HG02571 (cell line): ENCODE measurements around the gene SV2A.

Experiments
- ATAC-seq: cut with Tn5 transposase; IDR thresholded peaks from one replicate; pipeline ENCODE4 v1.9.1; 2021; ENCODE audit warnings: mild to moderate bottlenecking, moderate library complexity; ENCODE audit not compliant: unreplicated experiment

The SV2A gene

GRCh38 chr1:149931212-149931790, 13.7 kb upstream of the SV2A start:
- ATAC-seq = no peak

GRCh38 chr1:149929856-149930255, 12.2 kb upstream of the SV2A start:
- no peak for ATAC-seq

GRCh38 chr1:149928401-149928724, 10.7 kb upstream of the SV2A start:
- ATAC-seq = no peak

- ATAC-seq = peak; percentile 95
Observed at GRCh38 chr1:149927563-149928400, 10.1 kb upstream of the SV2A start, which contains the start of gene SF3B4. TSS of gene SF3B4 (minus strand) at chr1:149927803. CDS start at chr1:149927759, 44 bp downstream.

GRCh38 chr1:149927056-149927562, 9.5 kb upstream of the SV2A start:
- no peak for ATAC-seq

DNA sequence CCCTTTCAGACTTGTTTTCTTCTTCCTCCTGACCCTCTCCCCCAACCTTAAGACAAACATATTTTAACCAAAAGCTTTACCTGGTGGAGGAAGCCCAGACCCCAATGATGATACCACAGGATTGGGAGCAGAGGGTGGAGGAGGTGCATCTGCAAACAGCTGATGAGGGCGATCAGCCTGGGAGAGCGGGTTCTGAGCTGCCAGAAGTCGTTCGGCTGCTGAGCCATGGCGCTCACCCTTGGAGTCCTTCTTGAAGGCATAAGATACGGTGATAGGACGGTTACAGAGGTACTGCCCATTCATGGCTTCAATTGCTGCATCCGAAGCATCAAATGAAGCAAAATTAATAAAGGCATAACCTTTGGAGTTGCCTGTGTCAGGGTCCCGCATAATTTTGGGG, 8.7 kb upstream of the SV2A start:
- ATAC-seq = no peak

GRCh38 chr1:149925751-149926150, 8.1 kb upstream of the SV2A start:
- ATAC-seq = no peak

GRCh38 chr1:149925345-149925744, 7.7 kb upstream of the SV2A start:
- ATAC-seq = no peak

GRCh38 chr1:149923626-149924025, 6.0 kb upstream of the SV2A start:
- ATAC-seq = no peak

DNA sequence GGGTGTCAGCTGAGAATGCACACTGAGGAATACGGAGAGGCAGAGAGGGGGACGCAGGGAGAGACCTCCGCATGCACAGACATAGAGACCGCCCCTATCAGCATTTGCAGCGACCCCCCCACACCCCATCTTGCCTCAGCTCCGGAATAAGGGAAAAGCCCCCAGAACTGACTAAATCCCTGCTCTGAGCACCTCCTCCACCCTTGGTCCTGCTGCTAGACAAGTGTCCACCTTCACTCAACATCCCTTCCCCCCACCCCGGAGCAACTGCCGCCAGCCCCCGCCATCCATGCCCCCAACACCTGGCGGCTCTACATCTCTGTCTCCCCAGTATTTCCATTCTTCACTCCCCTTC, 769 bp downstream of the SV2A start:
- no peak for ATAC-seq

DNA sequence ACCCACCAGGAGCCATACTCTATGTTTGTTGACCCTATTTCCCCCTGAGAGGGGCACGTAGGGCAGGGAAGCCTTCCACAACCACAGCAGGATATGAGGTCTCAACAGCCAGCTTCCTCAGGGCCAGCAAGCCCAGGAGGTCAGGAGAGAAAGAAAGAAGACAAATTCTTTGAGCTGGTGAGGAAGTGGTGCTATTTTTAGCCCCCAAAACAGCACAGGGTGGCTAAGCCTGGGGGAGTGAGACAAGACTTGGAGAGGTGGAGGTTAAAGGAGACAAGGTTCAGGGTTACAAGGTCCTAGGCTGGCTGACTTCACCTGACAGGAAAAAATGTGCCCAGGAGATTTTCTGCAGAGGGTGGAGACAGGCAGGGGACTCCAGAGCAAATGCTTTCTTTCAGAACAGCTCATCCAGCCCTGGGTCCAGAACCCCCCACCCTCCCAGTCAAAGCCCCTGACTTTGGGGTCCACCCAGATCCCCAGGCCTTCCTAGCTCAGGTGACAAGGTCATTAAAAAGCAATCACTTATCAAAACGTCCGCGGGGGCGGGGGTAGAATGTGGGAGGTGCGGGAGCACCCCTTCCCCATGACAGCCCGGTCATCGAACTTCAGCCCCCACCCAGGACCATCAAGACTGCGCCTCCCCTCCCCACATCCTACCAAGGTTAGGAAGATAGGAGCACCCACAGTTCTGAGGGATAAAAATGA, 1.3 kb downstream of the SV2A start:
- no peak for ATAC-seq

DNA sequence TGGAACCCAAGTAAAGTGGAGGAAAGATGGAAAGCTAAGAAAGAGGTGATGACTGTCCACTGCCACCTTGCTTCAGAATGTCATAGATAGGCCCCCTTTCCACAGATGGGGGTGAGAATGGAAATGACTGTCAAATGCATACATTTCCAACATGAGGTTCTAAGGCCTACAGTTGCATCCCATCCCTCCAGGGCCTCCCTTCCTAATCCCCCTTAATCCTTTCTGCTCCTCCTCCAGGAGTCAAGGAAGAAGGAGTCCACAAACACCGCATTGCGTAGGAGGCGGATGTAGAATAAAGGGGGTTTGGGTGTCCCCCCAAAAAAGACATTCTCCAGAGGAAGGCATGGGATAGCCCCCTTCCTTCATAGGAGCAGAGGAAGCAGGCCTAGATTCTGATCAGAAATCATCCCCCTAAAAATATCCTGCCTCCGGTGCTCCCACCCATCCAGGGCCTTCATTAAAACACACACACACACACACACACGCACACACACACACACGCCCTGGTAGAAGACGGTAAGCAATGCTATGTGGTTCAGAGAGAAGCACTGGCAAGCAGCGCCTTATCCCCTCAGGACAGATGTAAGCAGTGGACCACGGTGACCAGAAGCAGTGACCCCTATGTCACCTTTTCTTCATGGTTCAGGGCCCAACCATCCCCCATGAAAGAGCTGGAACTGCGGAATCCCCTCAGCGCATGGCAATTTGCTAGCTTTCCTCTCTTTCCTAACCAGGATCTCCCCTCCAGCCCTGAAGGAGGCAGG, 2.0 kb downstream of the SV2A start:
- ATAC-seq = no peak

DNA sequence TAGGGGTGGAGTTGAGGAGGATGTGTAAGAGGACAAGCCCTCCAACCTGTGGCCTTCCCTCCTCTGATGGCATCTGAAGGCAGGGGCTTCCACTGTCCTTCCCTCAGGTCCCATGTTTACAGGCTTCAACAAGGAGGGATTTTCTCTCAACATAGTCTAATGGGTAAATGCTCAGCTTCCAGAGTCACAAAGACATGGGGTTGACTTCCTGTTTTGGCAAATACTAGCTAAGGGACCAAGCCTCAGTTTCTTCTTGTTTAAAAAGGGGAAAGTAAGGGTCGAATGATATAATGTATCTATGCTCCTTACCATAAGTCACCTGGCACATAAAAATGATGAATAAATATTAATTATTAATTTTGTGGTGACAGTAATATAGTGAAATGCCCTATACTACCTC, 3.1 kb downstream of the SV2A start:
- ATAC-seq = no peak

DNA sequence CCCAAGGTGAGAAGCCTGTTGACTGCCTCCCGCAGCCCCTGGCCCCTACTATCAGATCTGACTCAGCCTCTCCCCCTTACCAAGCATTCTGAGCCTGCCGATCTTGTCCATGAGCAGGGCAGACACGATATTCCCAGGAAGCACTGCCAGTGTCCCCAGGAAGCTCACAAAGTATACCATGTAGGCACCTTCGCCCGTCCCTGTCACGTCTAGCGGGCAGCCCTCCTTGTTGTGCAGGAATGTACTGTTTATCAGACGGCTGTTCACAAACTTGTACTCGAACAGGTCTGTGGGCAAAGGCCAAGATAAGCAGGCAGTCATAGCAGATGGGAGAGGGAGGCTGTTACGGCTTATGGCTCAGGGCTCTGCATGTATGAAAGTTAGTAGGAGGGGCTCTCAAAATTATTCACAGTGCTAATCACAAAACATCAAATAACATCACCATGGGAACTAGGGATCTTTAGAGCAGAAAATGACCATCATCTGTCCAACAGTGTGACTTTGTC, 11.0 kb downstream of the SV2A start:
- ATAC-seq = no peak

DNA sequence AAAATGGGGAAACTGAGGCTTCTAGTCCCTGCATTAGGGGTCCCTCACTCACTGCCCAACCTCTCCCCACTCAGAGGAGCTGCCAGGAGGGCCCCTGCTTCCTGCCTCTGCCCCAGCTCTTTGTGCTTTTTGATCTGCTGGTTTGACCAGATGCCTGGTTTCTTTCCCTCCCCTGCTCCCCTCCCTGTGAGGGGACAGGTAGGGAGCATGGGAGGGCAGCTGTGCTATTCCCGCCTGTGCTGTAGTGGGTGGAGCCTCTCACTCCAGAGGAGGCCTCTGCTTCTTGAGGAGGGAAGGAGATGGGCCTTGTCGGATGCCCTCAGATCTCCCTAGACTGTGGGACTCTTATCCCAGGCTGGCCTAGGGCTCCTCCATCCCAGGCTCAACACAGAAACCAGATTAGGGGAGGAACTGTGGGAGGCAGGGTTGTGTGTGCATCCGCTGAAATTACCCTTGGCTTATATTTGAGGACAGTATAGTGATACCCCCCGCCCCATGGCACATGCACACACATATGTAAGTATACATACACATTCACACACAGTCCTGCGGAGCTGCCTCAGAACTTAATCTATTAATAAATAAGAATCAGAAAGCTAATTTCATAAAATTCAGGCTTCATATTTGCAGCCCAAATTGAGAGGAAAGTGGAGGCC, 13.7 kb downstream of the SV2A start:
- no peak for ATAC-seq

- ATAC-seq = peak; percentile 94
Observed at GRCh38 chr1:149899460-149900284, 18.0 kb downstream of the SV2A start, which contains the start of gene BOLA1. TSS of gene BOLA1 (plus strand) at chr1:149899568. CDS start at chr1:149900060, 492 bp downstream.

GRCh38 chr1:149896575-149896974, 21.1 kb downstream of the SV2A start:
- no peak for ATAC-seq

DNA sequence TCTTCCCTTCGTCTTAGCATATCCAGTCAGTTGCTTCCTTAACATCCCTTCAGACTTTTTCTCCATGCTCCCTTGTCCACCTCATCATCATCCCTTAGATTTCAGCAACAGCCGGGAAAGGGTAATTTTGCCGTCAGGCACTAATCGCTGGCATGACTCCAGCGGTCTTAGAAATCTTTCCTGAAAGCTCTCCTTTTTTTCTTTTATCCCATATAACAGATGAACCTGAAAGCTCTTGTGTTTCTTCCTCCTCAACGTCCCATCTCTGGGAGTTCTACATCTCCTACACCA, 28.7 kb downstream of the SV2A start:
- ATAC-seq = no peak

- peak; percentile 14 for ATAC-seq
Observed at GRCh38 chr1:149888247-149888998, 29.2 kb downstream of the SV2A start.
